ENCODE results near the gene SOD1. TPM values are rescaled to one million over a fixed set of nuclear protein-coding genes. Genes with fewer than 3 reads are reported as not detected.

The SOD1 gene
- total and polyA plus RNA-seq, 2 donors (not counting 1 experiment from before 2014, with no cell fraction given): 286 to 462 TPM

- H3K4me1 ChIP-seq (ENCODE audit: control insufficient read depth, extremely low read depth, insufficient read depth, low read length): no peaks in the 10 kb centered on the region
- H3K27ac ChIP-seq (ENCODE audit: insufficient read depth, low read length): no peak overlapping the region
- peaks cover 5% of the 10 kb centered on the region for H3K36me3 ChIP-seq (ENCODE audit: control insufficient read depth, insufficient read depth, low read length)
- H3K4me2 ChIP-seq (ENCODE audit: extremely low read depth, insufficient read depth, low read length): no peak overlapping the region
- H2AFZ ChIP-seq (ENCODE audit: low read length): no peak overlapping the region
- H3K9me3 ChIP-seq (ENCODE audit: control insufficient read depth, insufficient read depth, low read depth, low read length): no peaks in the 10 kb centered on the region
- no peaks in the 10 kb centered on the region for H3K79me2 ChIP-seq (ENCODE audit: control insufficient read depth, insufficient read depth, low read length)
- H3K9ac ChIP-seq (ENCODE audit: insufficient read depth, low read length): no peak overlapping the region
- TF ChIP-seq CTCF (conservative IDR thresholded peaks at IDR 0.05 in 1 of 2, IDR thresholded peaks at IDR 0.05 in 1 of 2; ENCODE audit: low read depth in 1 of 2, low read length in 2 of 2) (no peak), EZH2 (IDR thresholded peaks at IDR 0.05; ENCODE audit: low read length, missing control alignments) (no peak)
- DNase-seq (ENCODE audit: low read depth in 2 of 2): peak in 1 of 2 donors; percentile 4
- H3K4me3 ChIP-seq (replicated peaks in 1 of 4; ENCODE audit: control extremely low read depth in 1 of 4, insufficient read depth in 1 of 4, low read depth in 3 of 4, low read length in 4 of 4): no peak overlapping the region
- H3K27me3 ChIP-seq (ENCODE audit: control insufficient read depth, insufficient read depth, low read length): no peaks in the 10 kb centered on the region
- H4K20me1 ChIP-seq (ENCODE audit: control insufficient read depth, extremely low read depth, insufficient read depth, low read length): no peaks in the 10 kb centered on the region
Measured at GRCh38 chr21:31688603-31689368, 29.3 kb downstream of the SOD1 start.

- no peak for DNase-seq (ENCODE audit: low read depth in 2 of 2)
- Histone ChIP-seq H3K36me3 (ENCODE audit: control insufficient read depth, insufficient read depth, low read length) (peaks cover 4% of the 10 kb centered on the region), H3K79me2 (ENCODE audit: control insufficient read depth, insufficient read depth, low read length) (no peaks in the 10 kb centered on the region)
Measured at GRCh38 chr21:31693222-31693621, 33.7 kb downstream of the SOD1 start.

GRCh38 chr21:31696424-31696823, 36.9 kb downstream of the SOD1 start:
- TF ChIP-seq EZH2 (IDR thresholded peaks at IDR 0.05; ENCODE audit: low read length, missing control alignments) (no peak), CTCF (conservative IDR thresholded peaks at IDR 0.05 in 1 of 2, IDR thresholded peaks at IDR 0.05 in 1 of 2; ENCODE audit: low read depth in 1 of 2, low read length in 2 of 2) (no peak)
- Histone ChIP-seq H3K9ac (ENCODE audit: insufficient read depth, low read length) (no peak overlapping the region), H3K9me3 (ENCODE audit: control insufficient read depth, insufficient read depth, low read depth, low read length) (no peaks in the 10 kb centered on the region), H3K4me1 (ENCODE audit: control insufficient read depth, extremely low read depth, insufficient read depth, low read length) (no peaks in the 10 kb centered on the region), H2AFZ (ENCODE audit: low read length) (no peak overlapping the region), H3K79me2 (ENCODE audit: control insufficient read depth, insufficient read depth, low read length) (no peaks in the 10 kb centered on the region), H3K27ac (ENCODE audit: insufficient read depth, low read length) (no peak overlapping the region), H3K36me3 (ENCODE audit: control insufficient read depth, insufficient read depth, low read length) (peaks cover 6% of the 10 kb centered on the region), H3K4me2 (ENCODE audit: extremely low read depth, insufficient read depth, low read length) (no peak overlapping the region), H3K27me3 (ENCODE audit: control insufficient read depth, insufficient read depth, low read length) (no peaks in the 10 kb centered on the region), H4K20me1 (ENCODE audit: control insufficient read depth, extremely low read depth, insufficient read depth, low read length) (no peaks in the 10 kb centered on the region), H3K4me3 (replicated peaks in 1 of 4; ENCODE audit: control extremely low read depth in 1 of 4, insufficient read depth in 1 of 4, low read depth in 3 of 4, low read length in 4 of 4) (no peak overlapping the region)
- no peak for DNase-seq (ENCODE audit: low read depth in 2 of 2)

More at GRCh38 chr21:31693222-31693621, 33.7 kb downstream of the SOD1 start:
- Histone ChIP-seq H3K9ac (ENCODE audit: insufficient read depth, low read length) (no peak overlapping the region), H2AFZ (ENCODE audit: low read length) (no peak overlapping the region), H3K4me3 (replicated peaks in 1 of 4; ENCODE audit: control extremely low read depth in 1 of 4, insufficient read depth in 1 of 4, low read depth in 3 of 4, low read length in 4 of 4) (no peak overlapping the region), H3K4me2 (ENCODE audit: extremely low read depth, insufficient read depth, low read length) (no peak overlapping the region), H4K20me1 (ENCODE audit: control insufficient read depth, extremely low read depth, insufficient read depth, low read length) (no peaks in the 10 kb centered on the region), H3K27me3 (ENCODE audit: control insufficient read depth, insufficient read depth, low read length) (no peaks in the 10 kb centered on the region), H3K27ac (ENCODE audit: insufficient read depth, low read length) (no peak overlapping the region), H3K9me3 (ENCODE audit: control insufficient read depth, insufficient read depth, low read depth, low read length) (no peaks in the 10 kb centered on the region), H3K4me1 (ENCODE audit: control insufficient read depth, extremely low read depth, insufficient read depth, low read length) (no peaks in the 10 kb centered on the region)
- TF ChIP-seq CTCF (conservative IDR thresholded peaks at IDR 0.05 in 1 of 2, IDR thresholded peaks at IDR 0.05 in 1 of 2; ENCODE audit: low read depth in 1 of 2, low read length in 2 of 2): no peak
- no peak for TF ChIP-seq EZH2 (IDR thresholded peaks at IDR 0.05; ENCODE audit: low read length, missing control alignments)
